ENCODE measurements around the gene ZWILCH.

GRCh38 chr15:66498501-66499386 is 6.4 kb upstream of the ZWILCH start:
- TF ChIP-seq CTCF (IDR thresholded peaks at IDR 0.05) (peak in 1 of 3 donors; percentile 23), POLR2A (IDR thresholded peaks at IDR 0.05) (no peak)

Data from ovary (tissue), 3 donors.